K562 (cell line): ENCODE measurements around the gene NUBP2. TPM values are rescaled to one million over a fixed set of nuclear protein-coding genes. Genes with fewer than 3 reads are reported as not detected.

Experiments used
- ATAC-seq: fragments of 200-7000 bp; cut with Tn5 transposase; 3 replicates; pipeline ENCODE4 v1.9.1; 2020; ENCODE audit warnings: moderate library complexity
- BruUV-seq: library from RNA; stranded (reverse); fragments of 400-500 nt; replicated peaks from 2 replicates; lab custom pipeline; 2021; lab: Mats Ljungman, UMichigan
- CTCF ChIA-PET: fragments of 300-600 bp; formaldehyde crosslinking; extraction: SDS; loops from one replicate; lab custom pipeline; 2021; ENCODE audit warnings: low intra/inter-chr PET ratio; lab: Yijun Ruan, JAX
- POLR2A ChIA-PET: fragments of 300-600, 350-650 bp; sonication (Branson Sonifier 250); formaldehyde crosslinking; extraction: SDS; loops from one replicate; lab custom pipeline; 2021; ENCODE audit warnings: antibody characterized with exemption, inconsistent platforms; lab: Yijun Ruan, JAX
- DNase-seq, 4 experiments: peaks; one replicate each; pipeline versions ENCODE4 v3.0.0 to v3.0.0-alpha.2; 2011 to 2018; ENCODE audit warnings: low spot score in 3 of 4, mixed read lengths in 3 of 4; ENCODE audit errors: extremely low read depth in 1 of 4
- FAIRE-seq: peaks from 2 replicates; lab custom pipeline; 2011; peaks lifted over from hg19 to GRCh38; lab: Jason Lieb, UNC
- H2AFZ ChIP-seq: 2 replicates; pipeline ENCODE4 v1.6.0; 2011; ENCODE audit warnings: low read depth, low read length, control low read depth, inconsistent platforms
- H3K27ac ChIP-seq: fragments of 200-600 bp; 3 replicates; pipeline ENCODE4 v1.8.0; 2011; ENCODE audit warnings: low read depth, mild to moderate bottlenecking, control low read depth, inconsistent platforms, low read length, moderate library complexity, mixed read lengths; ENCODE audit errors: extremely low read depth
- H3K27me3 ChIP-seq, 2 experiments: fragments of 300-600 bp in 1 of 2; 2 replicates in 1 of 2; 3 replicates in 1 of 2; pipeline versions ENCODE4 v1.6.0 to v1.8.0; 2011; ENCODE audit warnings: inconsistent platforms in 2 of 2, low read length in 2 of 2, mild to moderate bottlenecking in 1 of 2, mixed read lengths in 1 of 2, moderate library complexity in 1 of 2; ENCODE audit not compliant: control insufficient read depth in 2 of 2, insufficient read depth in 2 of 2
- H3K36me3 ChIP-seq: fragments of 300-600 bp; 3 replicates; pipeline ENCODE4 v1.8.0; 2011; ENCODE audit warnings: mild to moderate bottlenecking, low read length, inconsistent platforms; ENCODE audit not compliant: control insufficient read depth, insufficient read depth
- H3K4me1 ChIP-seq, 2 experiments: fragments of 200-600 bp in 1 of 2; replicated peaks in 1 of 2; 2 replicates in 1 of 2; 3 replicates in 1 of 2; pipeline versions ENCODE4 v1.5.1 to v1.8.0; 2011; ENCODE audit warnings: inconsistent platforms in 2 of 2, low read length in 2 of 2, mild to moderate bottlenecking in 1 of 2, mixed read lengths in 1 of 2, moderate library complexity in 1 of 2; ENCODE audit not compliant: control insufficient read depth in 2 of 2, insufficient read depth in 2 of 2
- H3K4me2 ChIP-seq: 2 replicates; pipeline ENCODE4 v1.6.1; 2011; ENCODE audit warnings: low read length, control low read depth, inconsistent platforms, mixed read lengths; ENCODE audit not compliant: insufficient read depth
- H3K4me3 ChIP-seq: fragments of 200-600 bp; sonication (generic), shearing (Covaris generic); 2 replicates; pipeline ENCODE4 v1.5.1; 2016; ENCODE audit warnings: control low read depth, inconsistent platforms
- H3K79me2 ChIP-seq: fragments of 200-600 bp; 3 replicates; pipeline ENCODE4 v1.8.0; 2011; ENCODE audit warnings: low read length, inconsistent platforms; ENCODE audit not compliant: control insufficient read depth, insufficient read depth
- H3K9ac ChIP-seq, 2 experiments: 2 replicates each; pipeline versions ENCODE4 v1.6.0 to v1.6.1; 2011; ENCODE audit warnings: low read depth in 2 of 2, low read length in 2 of 2, control low read depth in 1 of 2, inconsistent platforms in 1 of 2, mild to moderate bottlenecking in 1 of 2, mixed read lengths in 1 of 2; ENCODE audit not compliant: insufficient read depth in 1 of 2
- H3K9me1 ChIP-seq: one replicate; pipeline ENCODE4 v1.6.0; 2011; ENCODE audit warnings: inconsistent platforms, mild to moderate bottlenecking, low read length, moderate library complexity; ENCODE audit not compliant: control insufficient read depth, insufficient read depth
- H3K9me3 ChIP-seq: replicated peaks from 2 replicates; pipeline ENCODE4 v1.5.1; 2011; ENCODE audit warnings: low read depth, low read length, inconsistent platforms; ENCODE audit not compliant: control insufficient read depth, insufficient read depth
- H4K20me1 ChIP-seq: replicated peaks from 2 replicates; pipeline ENCODE4 v1.6.1; 2011; ENCODE audit warnings: low read length, inconsistent platforms, mixed read lengths; ENCODE audit not compliant: control insufficient read depth, insufficient read depth
- CHD4 ChIP-seq: fragments of 200-600 bp; sonication (generic); IDR thresholded peaks from 3 replicates; pipeline ENCODE4 v1.6.1; 2012; ENCODE audit warnings: low read depth, mild to moderate bottlenecking, mixed read lengths, low read length, inconsistent platforms; ENCODE audit not compliant: insufficient read depth, insufficient replicate concordance, poor library complexity, severe bottlenecking
- MAFK ChIP-seq: IDR thresholded peaks from 2 replicates; pipeline ENCODE4 v1.6.1; 2011; ENCODE audit warnings: low read length, improper control_type of control experiment
- POLR2G ChIP-seq: fragments of 200-400 bp; formaldehyde crosslinking; IDR thresholded peaks from 2 replicates; pipeline ENCODE4 v1.6.1; 2017; ENCODE audit warnings: low read depth, mild to moderate bottlenecking, antibody characterized with exemption, low read length, moderate library complexity
- ZBTB33 ChIP-seq: sonication (generic); formaldehyde crosslinking; IDR thresholded peaks from 2 replicates; pipeline ENCODE4 v1.8.1; 2023; ENCODE audit warnings: mild to moderate bottlenecking, missing genetic modification reagents
- ZNF232 ChIP-seq: sonication (generic); formaldehyde crosslinking; IDR thresholded peaks from 2 replicates; pipeline ENCODE4 v1.8.0; 2022; ENCODE audit warnings: mild to moderate bottlenecking, missing genetic modification reagents
- WGBS: fragments of 100-300 bp; shearing (Covaris generic); methylation state at CpG from one replicate; pipeline ENCODE4 v1.1.6; 2016; ENCODE audit warnings: low coverage, mixed read lengths; ENCODE audit not compliant: insufficient coverage; ENCODE audit errors: missing lambda C conversion rate; 5-methylcytosine and 5-hydroxymethylcytosine counted together
- in situ Hi-C: fragments of 300-500 bp; cut with MboI; formaldehyde crosslinking; loops from 4 replicates; pipeline ENCODE4 v1.15.0; 2018; ENCODE audit warnings: inconsistent platforms, mixed read lengths
- intact Hi-C: fragments of 100-400 bp; cut with micrococcal nuclease; formaldehyde crosslinking; loops from 2 replicates; pipeline ENCODE4 v1.14.2; 2022
- polyA plus RNA-seq, 8 experiments: library from polyadenylated mRNA; depleted of rRNA in 4 of 8; stranded (reverse) in 5 of 8; unstranded in 3 of 8; fragments of >200 nt; fragmentation: Nextera tagmentation in 2 of 8; fragmentation: Illumina TruSeq in 1 of 8; extraction: Ambion mirVana in 2 of 8; extraction: Trizol in 1 of 8; gene quantifications; 2 replicates each; pipeline versions ENCODE4 v1.2.1 to v1.2.3, GENCODE V29; 2011 to 2014; ENCODE audit warnings: inconsistent platforms in 1 of 8, missing spikeins in 1 of 8
- total RNA-seq, 7 experiments: library from RNA; depleted of rRNA in 6 of 7; stranded (reverse); fragments of >200 nt in 6 of 7; fragmentation: Illumina TruSeq in 2 of 7; extraction: Trizol in 2 of 7; gene quantifications; 2 replicates each; pipeline versions ENCODE4 v1.2.1 to v1.2.3, GENCODE V29; 2011 to 2021; ENCODE audit warnings: low replicate concordance in 1 of 7

The NUBP2 gene
- total and polyA plus RNA-seq, 9 of the 15 experiments (the other 6 are each of a cell fraction or from before 2014, with no cell fraction given): 1.8 to 115 (median 24.0) TPM

DNA sequence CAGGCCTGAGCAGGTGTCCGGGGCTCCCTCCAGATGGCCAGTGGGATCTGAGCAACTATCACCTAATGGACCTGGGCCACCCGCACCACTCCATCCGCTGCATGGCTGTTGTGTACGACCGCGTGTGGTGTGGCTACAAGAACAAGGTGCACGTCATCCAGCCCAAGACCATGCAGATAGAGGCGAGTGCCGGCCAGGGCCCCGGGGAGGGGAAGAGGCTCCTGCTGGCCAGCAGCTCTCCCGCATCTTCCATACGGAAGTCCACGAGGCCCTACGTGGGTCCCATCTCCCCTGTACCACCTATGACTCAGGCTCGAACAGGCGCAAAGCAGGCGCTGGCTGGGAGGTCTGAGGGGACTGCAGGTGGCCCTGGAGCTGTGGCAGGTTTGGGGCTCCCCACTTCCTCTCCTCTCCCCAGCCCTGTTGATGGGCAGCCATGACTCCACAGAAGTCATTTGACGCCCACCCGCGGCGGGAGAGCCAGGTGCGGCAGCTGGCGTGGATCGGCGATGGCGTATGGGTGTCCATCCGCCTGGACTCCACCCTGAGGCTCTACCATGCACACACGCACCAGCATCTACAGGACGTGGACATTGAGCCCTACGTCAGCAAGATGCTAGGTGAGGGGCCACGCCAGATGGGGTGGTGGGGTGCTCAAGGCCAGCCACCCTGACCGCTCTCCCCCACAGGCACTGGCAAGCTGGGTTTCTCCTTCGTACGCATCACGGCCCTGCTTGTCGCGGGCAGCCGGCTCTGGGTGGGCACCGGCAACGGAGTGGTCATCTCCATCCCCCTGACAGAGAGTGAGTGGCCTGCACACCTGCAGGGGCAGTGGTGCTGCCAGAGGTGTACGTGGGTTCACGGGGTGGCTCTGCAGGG lies 15.4 kb upstream of the NUBP2 start:
- TF ChIP-seq POLR2G (peak; percentile 58), CHD4 (no peak), MAFK (no peak), ZBTB33 (CRISPR knock-in tag) (0 out of 2 replicates have a peak, but pooled peaks have one; percentile 8), ZNF232 (CRISPR knock-in tag) (no peak)
- Histone ChIP-seq H2AFZ (no peak overlapping the region), H3K36me3 (peaks cover 86% of the 10 kb centered on the region; the same call in 2 of the 3 replicates), H3K79me2 (peaks cover 25% of the 10 kb centered on the region), H3K9me3 (no peaks in the 10 kb centered on the region), H3K9me1 (no peaks in the 10 kb centered on the region), H3K4me2 (no peak overlapping the region), H3K4me3 (no peak overlapping the region), H4K20me1 (0 out of 2 replicates have a peak, but pooled peaks cover 8% of the 10 kb centered on the region), H3K4me1 (peaks cover 22 to 95% of the 10 kb centered on the region in 2 experiments; a peak in 4 of 5 replicates), H3K27me3 (no peaks in the 10 kb centered on the region), H3K9ac (no peak overlapping the region), H3K27ac (no peak overlapping the region)
- intact Hi-C loops: no loop called here
- WGBS: 95% methylated on average over 27 of the region's 42 CpGs
- in situ Hi-C loops: no loop called here
- ChIA-PET CTCF (no interaction called here), POLR2A (interaction anchor here (0.8 to 1.5 kb wide), 3 partner anchors 8 to 198 kb away, joined by 3 to 4 read pairs (median 4); partner anchors contain the start of gene RPS2)
- FAIRE-seq (no peak), ATAC-seq (no peak), DNase-seq (no peak)
- BruUV-seq: TSS peak; percentile 12
